Measurements from ENCODE around the gene SSBP4.
A peak's percentile ranks its signal among the peaks of the same experiment; 100 is the strongest.

SSBP4 gene

GRCh38 chr19:18433015-18433691, 14.0 kb downstream of the SSBP4 start:
- DNase-seq (ENCODE audit: low read depth) = no peak

GRCh38 chr19:18433735-18434398, 14.7 kb downstream of the SSBP4 start:
- no peak for DNase-seq (ENCODE audit: low read depth)

DNA sequence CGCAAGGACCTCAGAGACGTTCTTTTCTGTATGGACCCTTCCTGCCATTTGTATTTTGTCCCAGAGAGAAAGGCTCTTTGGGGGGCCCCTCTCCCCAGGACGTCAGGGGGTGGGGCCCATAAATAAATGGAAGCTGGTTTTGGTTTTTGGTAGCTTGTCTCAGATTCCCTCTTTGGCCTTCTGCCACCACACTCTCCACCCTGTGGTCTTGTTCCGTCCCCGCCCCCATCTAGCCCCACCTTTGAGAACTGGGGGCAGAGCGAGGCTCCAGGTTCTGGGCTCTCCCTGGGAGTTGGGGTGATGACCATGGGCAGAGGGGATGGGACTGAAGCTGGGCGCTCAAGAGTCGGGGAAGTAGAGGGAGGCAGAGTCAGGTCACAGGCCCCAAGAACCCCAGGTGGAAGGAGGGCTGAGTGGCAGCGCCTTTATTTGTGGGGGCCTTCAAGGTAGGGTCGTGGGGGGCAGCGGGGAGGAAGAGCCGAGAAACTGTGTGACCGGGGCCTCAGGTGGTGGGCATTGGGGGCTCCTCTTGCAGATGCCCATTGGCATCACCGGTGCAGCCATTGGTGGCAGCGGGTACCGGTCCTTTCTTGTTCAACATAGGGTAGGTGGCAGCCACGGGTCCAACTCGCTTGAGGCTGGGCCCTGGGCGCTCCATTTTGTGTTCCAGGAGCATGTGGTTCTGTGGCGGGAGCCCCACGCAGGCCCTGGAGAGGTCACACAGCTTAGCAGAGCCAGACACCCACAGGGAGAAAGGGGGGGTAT, 15.4 kb downstream of the SSBP4 start:
- no peak for DNase-seq (ENCODE audit: low read depth)

DNA sequence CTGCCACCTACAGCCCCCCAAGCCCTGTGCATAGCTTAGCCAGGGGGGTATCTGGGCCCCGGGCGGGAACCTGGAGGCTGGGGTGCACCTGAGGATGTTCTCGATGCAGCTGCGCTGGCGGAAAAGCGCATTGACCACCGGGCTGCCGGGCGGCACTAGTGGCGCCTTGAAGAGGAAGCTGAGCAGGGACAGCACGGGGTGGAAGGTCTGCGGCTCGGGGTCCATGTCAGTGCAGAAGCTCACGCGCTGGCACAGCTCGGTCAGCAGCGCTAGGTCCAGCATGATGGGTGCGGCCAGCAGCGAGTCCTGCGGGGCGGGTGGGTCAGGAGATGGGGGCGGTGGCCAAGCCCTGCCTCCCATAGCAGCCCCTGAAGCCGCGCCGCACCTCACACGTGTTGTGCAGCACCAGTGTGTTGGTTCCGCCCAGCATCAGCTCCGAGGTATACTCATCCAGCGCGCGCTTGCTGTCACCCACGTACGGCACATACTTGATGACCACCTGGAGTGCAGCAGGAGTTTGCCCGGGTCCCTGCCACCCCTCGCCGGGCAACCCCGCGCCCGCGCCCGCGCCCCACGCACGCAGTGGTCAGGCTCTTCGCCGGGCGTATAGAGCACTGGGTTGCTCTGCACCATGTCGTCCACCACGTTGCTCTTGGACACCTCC, 16.1 kb downstream of the SSBP4 start:
- no peak for DNase-seq (ENCODE audit: low read depth)

DNA sequence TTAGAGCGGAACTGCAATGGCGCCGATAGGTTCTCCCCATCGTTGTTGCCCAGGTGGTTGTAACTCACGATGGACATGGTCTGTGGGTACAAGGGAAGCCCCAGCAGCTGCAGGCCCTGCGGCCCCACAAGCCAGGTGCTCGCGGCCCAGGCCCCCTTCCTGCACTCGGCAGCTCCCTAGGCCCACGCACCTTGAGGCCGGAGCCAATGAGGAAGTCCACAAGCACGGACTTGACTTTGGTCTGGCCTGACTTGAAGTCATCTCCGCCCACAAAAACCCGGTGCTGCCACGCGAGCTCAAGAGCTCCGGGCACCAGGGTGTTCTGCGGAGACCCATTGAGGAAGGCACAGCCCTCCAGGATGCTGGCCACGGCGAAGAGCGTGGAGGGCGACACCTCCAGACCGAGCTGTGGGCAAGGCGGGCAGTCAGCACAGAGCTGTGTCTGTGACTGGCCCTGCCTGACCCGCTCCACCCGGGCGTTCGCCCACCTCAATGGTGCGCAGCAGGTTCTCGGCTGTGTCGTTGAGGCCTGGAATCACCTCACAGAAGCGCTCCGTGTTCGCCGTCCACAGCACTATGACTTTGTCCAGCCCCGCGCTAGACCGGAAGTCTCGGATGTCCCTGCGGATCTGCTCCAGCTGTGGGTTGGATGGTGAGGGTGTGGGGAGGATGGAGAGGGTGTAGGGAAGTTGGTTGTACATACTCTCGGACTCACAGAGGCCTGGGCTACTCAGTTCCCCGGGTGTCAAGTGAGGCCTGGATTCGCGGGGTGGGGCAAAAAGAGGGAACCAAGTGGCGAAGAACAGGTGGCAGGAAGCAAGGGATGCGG, 16.9 kb downstream of the SSBP4 start:
- DNase-seq (ENCODE audit: low read depth) = no peak

GRCh38 chr19:18436671-18437490, 17.7 kb downstream of the SSBP4 start:
- DNase-seq (ENCODE audit: low read depth) = peak; percentile 58

- DNase-seq (ENCODE audit: low read depth) = peak; percentile 43
Observed at GRCh38 chr19:18437491-18438330, 18.5 kb downstream of the SSBP4 start, which contains the start of gene ISYNA1. ISYNA1 (minus strand) TSS chr19:18438133; CDS start chr19:18437979, 154 bp downstream.

DNA sequence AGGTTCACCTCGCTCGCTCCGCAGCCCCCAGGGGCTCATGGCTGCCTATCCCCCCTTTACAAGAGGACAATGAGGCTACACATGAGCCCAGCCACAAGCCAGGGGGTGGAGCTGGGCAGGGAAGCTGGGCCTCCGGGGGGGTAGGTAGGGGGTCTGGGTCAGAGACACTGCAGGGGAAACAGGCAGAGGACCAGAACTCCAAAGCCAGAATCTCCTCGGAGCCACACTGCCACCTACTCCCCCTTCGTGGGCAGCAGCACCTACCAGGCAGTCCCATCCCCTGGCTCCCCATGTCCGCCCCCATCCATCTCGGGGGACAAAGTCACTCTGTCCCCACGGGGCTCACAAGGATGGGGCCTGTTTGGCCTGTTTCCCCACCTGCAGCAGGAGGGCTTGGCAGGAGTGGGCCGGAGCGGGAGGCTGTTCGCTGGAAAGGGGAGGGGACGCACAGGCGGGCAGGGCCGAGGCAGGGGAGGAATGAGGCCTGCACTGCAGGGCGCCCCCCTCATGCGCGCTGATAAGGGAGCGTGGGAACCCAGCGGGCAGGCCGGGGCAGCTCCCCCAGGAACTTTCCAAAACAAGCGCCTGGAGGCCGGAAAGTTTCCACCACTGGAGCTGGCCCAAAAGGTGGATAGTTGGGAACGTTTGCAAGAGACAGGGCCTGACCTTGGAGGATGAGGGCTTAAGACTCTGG, 19.3 kb downstream of the SSBP4 start:
- DNase-seq (ENCODE audit: low read depth) = no peak

- no peak for DNase-seq (ENCODE audit: low read depth)
Observed at GRCh38 chr19:18439025-18439909, 20.1 kb downstream of the SSBP4 start.

- DNase-seq (ENCODE audit: low read depth) = no peak
Observed at GRCh38 chr19:18439910-18440237, 20.7 kb downstream of the SSBP4 start.

- DNase-seq (ENCODE audit: low read depth) = no peak
Observed at GRCh38 chr19:18440415-18440877, 21.2 kb downstream of the SSBP4 start.

DNA sequence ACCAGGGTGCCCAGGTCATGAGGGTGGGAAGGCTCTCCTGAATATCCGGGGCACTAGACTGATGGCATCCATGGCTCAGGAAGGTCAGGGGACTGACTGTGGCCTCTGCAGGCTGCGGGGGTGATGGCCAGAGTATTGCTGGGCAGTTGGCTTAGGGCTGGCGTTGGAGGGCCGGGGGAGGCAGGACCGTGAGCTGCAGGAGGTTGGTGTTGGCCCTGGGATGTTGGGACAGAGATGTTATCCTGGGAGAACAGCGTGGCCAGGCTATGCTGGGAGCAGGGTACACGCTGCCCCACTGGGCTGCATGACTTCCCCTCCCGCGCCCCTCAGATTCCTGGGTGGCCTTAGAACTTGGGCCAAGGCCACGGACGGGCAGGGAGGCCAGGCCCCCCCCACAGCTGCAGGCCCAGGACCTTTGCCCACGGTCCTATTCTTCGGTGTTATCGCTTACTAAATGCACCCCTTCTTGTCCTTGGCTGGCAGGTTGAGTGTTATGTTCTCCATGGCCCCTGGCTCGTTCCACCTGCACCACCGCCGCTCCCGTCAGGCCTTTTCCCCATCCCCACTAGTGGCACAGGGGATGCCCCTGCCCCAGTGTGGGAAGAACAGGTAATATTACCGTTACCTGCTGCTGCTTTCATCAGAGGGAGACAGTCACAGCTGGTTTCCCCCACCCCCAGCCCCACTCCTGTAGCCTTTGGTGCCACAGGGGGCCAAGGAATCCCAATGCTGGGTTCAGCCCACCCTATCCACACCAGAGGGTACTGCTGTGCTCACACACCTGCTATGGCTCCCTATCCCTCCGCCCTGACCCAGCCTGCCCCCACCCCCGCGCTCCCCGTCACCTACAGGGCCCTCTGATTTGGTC, 22.0 kb downstream of the SSBP4 start:
- no peak for DNase-seq (ENCODE audit: low read depth)

- DNase-seq (ENCODE audit: low read depth) = no peak
Observed at GRCh38 chr19:18441804-18442788, 22.9 kb downstream of the SSBP4 start.

DNA sequence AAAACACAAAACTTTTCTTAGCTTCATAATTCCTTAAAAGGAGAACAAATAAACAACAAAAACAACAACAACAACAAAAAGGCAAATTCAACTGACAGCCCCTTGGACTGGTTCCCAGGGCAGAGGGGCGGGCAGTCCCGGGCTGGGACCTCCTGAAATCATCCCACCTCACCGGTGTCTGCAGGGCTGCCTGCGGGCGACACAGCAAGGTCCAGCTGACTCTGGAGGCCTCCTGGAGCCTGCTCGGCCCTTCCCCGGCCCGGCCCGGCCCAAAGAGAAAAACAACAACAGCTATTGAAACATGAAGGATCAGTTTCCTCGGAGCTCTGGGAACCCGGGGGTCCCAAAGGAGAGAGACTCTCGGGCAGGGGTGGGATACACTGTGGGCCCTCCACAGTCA, 23.7 kb downstream of the SSBP4 start:
- no peak for DNase-seq (ENCODE audit: low read depth)

GRCh38 chr19:18443406-18443805, 24.2 kb downstream of the SSBP4 start:
- no peak for DNase-seq (ENCODE audit: low read depth)

- DNase-seq (ENCODE audit: low read depth) = no peak
Observed at GRCh38 chr19:18443831-18444230, 24.6 kb downstream of the SSBP4 start.

Data from activated T-helper 9 cell treated with anti-CD3 and anti-CD28 coated beads, Interleukin-2, amount 50 U/mL, for 16 hours (primary cell).